GM19099 (cell line): ENCODE data around the gene FFAR4.

Experiments used
- POLR2A ChIP-seq: IDR thresholded peaks from 3 replicates; pipeline ENCODE4 v1.6.1; 2011; ENCODE audit warnings: low read depth; ENCODE audit not compliant: insufficient read length; ENCODE audit errors: extremely low read depth

The FFAR4 gene

GRCh38 chr10:93590638-93591037 lies 24.2 kb downstream of the FFAR4 start:
- TF ChIP-seq POLR2A = no peak

GRCh38 chr10:93591065-93591808 lies 24.8 kb downstream of the FFAR4 start:
- TF ChIP-seq POLR2A = no peak

DNA sequence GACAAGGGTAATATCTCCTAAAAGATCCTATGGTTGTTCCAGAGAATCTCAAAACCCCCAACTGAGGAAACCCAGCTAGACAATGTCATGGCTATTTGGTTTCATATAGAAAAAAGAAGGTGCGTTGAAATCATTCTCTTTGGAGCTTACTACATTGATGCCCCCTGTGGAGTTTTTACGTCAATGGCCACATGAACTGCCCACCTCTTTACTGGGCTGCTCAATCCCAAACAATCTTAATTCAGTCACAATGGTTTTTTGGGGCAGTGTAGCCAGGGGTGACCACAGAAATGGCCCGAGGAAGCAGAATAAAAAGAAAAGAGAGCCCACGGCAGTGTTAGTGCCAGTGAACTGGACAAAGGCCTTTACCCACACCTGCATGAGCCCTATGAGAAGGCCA lies 26.8 kb downstream of the FFAR4 start:
- TF ChIP-seq POLR2A = no peak

GRCh38 chr10:93593749-93594148 lies 27.3 kb downstream of the FFAR4 start:
- no peak for TF ChIP-seq POLR2A

DNA sequence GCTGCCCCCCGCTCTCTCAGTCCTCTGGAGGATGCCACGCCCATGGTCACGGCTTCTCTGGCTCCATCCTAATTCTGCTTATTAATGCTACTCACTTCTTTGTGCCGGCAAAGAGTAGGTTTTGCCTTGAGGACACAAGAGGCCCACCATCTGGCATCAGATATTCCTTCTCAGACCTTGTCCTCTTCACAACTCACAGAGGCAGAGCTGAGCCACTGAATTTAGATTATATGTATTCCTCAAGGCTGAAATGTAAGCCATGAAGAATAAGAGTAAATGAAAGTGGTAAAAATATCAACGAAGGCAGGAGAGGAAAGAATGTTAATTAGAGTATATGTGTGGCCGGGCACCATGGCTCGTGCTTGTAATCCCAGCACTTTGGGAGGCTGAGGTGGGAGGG lies 28.1 kb downstream of the FFAR4 start:
- no peak for TF ChIP-seq POLR2A

- TF ChIP-seq POLR2A = no peak
These were observed 29.1 kb downstream of the FFAR4 start for GRCh38 chr10:93595378-93596161.

DNA sequence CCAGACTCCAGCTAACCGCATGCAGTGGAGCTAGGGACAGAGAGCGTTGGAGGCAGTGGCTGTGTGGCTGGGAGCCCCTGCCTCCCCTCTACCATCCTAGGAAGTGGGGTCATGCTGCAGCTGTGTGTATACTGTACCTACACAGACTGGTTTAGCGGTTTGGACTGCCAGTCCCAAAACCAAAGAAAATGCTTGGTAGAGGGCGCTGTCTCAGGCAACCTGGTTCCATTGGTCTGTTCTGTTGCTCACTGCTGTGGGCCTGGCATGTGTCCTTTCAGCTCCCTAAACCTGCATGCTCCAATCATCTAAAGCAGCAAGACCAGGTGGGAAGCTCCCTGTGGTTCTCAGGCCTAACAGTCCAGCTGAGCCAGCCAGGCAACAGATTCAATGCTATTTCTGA lies 30.1 kb downstream of the FFAR4 start:
- TF ChIP-seq POLR2A = no peak

- no peak for TF ChIP-seq POLR2A
These were observed 30.7 kb downstream of the FFAR4 start for GRCh38 chr10:93597075-93597599.

- TF ChIP-seq POLR2A = no peak
These were observed 31.7 kb downstream of the FFAR4 start for GRCh38 chr10:93598157-93598556.

DNA sequence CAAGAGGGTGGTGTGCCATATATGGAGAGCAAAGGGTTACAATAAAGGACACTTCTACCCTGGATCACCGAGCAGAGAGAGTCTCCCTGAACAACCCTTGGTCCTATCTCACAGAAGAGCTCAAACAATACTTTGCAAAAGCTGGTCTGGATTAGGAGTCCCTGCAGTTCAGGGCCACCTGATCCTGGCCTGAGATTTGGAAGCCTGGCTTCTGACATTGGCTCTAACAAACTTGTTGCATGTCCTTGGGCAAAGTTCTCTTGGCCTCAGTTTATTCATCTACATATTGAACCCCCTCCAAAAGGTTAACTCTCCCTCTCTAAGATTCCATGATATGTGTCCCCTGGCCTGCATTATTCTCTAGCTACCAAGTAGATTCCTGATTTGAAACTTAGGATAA lies 32.9 kb downstream of the FFAR4 start:
- no peak for TF ChIP-seq POLR2A

GRCh38 chr10:93599778-93600177 lies 33.3 kb downstream of the FFAR4 start:
- TF ChIP-seq POLR2A = no peak

GRCh38 chr10:93600446-93601145 lies 34.1 kb downstream of the FFAR4 start:
- TF ChIP-seq POLR2A = no peak

- TF ChIP-seq POLR2A = no peak
These were observed 34.8 kb downstream of the FFAR4 start, which contains the start of gene RBP4 for GRCh38 chr10:93601146-93601773. Gene RBP4, minus strand, starts transcription at chr10:93601235. Its CDS starts 207 bp downstream, at chr10:93601028.

- no peak for TF ChIP-seq POLR2A
These were observed 35.3 kb downstream of the FFAR4 start for GRCh38 chr10:93601774-93602162.

- TF ChIP-seq POLR2A = no peak
These were observed 36.6 kb downstream of the FFAR4 start for GRCh38 chr10:93603023-93603422.
